ENCODE results near the gene MAPK10.

Gene MAPK10

GRCh38 chr4:86278126-86278525, 81.7 kb downstream of the MAPK10 start:
- DNase-seq (ENCODE audit: low spot score) = no peak

GRCh38 chr4:86274642-86275041, 85.2 kb downstream of the MAPK10 start:
- no peak for DNase-seq (ENCODE audit: low spot score)

GRCh38 chr4:86272669-86273068, 87.2 kb downstream of the MAPK10 start:
- no peak for DNase-seq (ENCODE audit: low spot score)

GRCh38 chr4:86271057-86271456, 88.8 kb downstream of the MAPK10 start:
- no peak for DNase-seq (ENCODE audit: low spot score)

GRCh38 chr4:86269354-86269753, 90.5 kb downstream of the MAPK10 start:
- DNase-seq (ENCODE audit: low spot score) = no peak

- no peak for DNase-seq (ENCODE audit: low spot score)
Observed at GRCh38 chr4:86264241-86264640, 95.6 kb downstream of the MAPK10 start.

GRCh38 chr4:86261636-86262035, 98.2 kb downstream of the MAPK10 start:
- no peak for DNase-seq (ENCODE audit: low spot score)

- no peak for DNase-seq (ENCODE audit: low spot score)
Observed at GRCh38 chr4:86256086-86256485, 103.8 kb downstream of the MAPK10 start.

- no peak for DNase-seq (ENCODE audit: low spot score)
Observed at GRCh38 chr4:86250619-86251018, 109.2 kb downstream of the MAPK10 start.

- no peak for DNase-seq (ENCODE audit: low spot score)
Observed at GRCh38 chr4:86250006-86250405, 109.8 kb downstream of the MAPK10 start.

- no peak for DNase-seq (ENCODE audit: low spot score)
Observed at GRCh38 chr4:86249074-86249473, 110.8 kb downstream of the MAPK10 start.

- no peak for DNase-seq (ENCODE audit: low spot score)
Observed at GRCh38 chr4:86247906-86248305, 111.9 kb downstream of the MAPK10 start.

- DNase-seq (ENCODE audit: low spot score) = no peak
Observed at GRCh38 chr4:86247320-86247719, 112.5 kb downstream of the MAPK10 start.

GRCh38 chr4:86243750-86244149, 116.1 kb downstream of the MAPK10 start:
- no peak for DNase-seq (ENCODE audit: low spot score)

- DNase-seq (ENCODE audit: low spot score) = no peak
Observed at GRCh38 chr4:86242677-86243076, 117.2 kb downstream of the MAPK10 start.

GRCh38 chr4:86235549-86235948, 124.3 kb downstream of the MAPK10 start:
- no peak for DNase-seq (ENCODE audit: low spot score)

GRCh38 chr4:86233681-86234080, 126.2 kb downstream of the MAPK10 start:
- no peak for DNase-seq (ENCODE audit: low spot score)

GRCh38 chr4:86233090-86233489, 126.8 kb downstream of the MAPK10 start:
- no peak for DNase-seq (ENCODE audit: low spot score)

- no peak for DNase-seq (ENCODE audit: low spot score)
Observed at GRCh38 chr4:86223472-86223871, 136.4 kb downstream of the MAPK10 start.

- no peak for DNase-seq (ENCODE audit: low spot score)
Observed at GRCh38 chr4:86221002-86221401, 138.9 kb downstream of the MAPK10 start.

GRCh38 chr4:86220121-86220520, 139.7 kb downstream of the MAPK10 start:
- DNase-seq (ENCODE audit: low spot score) = no peak

GRCh38 chr4:86218746-86219473, 140.9 kb downstream of the MAPK10 start:
- no peak for DNase-seq (ENCODE audit: low spot score)

- DNase-seq (ENCODE audit: low spot score) = no peak
Observed at GRCh38 chr4:86203176-86203575, 156.7 kb downstream of the MAPK10 start.

GRCh38 chr4:86185659-86186058, 174.2 kb downstream of the MAPK10 start:
- no peak for DNase-seq (ENCODE audit: low spot score)
